Natural killer cell (primary cell): Measurements from ENCODE around the gene ACTL10. TPM values are rescaled to one million over a fixed set of nuclear protein-coding genes. Genes with fewer than 3 reads are reported as not detected.

Source experiments
- ATAC-seq, 3 donors: fragments of 150-1000 bp in 2 of 3; fragments of 200-7000 bp in 1 of 3; cut with Tn5 transposase; 1 replicate in 1 of 3; 2 replicates in 2 of 3; pipeline ENCODE4 v1.10.0; 2021; ENCODE audit warnings: mild to moderate bottlenecking in 2 of 3, moderate library complexity in 2 of 3
- DNase-seq, 2 donors: peaks; one replicate each; pipeline versions ENCODE4 v3.0.0 to v3.0.0-alpha.2; 2013 to 2021; ENCODE audit warnings: mixed read lengths in 1 of 2
- H3K27ac ChIP-seq: one replicate; pipeline ENCODE4 v1.5.1; 2013; ENCODE audit warnings: mild to moderate bottlenecking, low read length
- H3K27me3 ChIP-seq: one replicate; pipeline ENCODE4 v1.6.1; 2013; ENCODE audit warnings: low read length; ENCODE audit not compliant: control insufficient read depth, insufficient read depth
- H3K36me3 ChIP-seq: one replicate; pipeline ENCODE4 v1.6.1; 2013; ENCODE audit warnings: low read length; ENCODE audit not compliant: control insufficient read depth, insufficient read depth
- H3K4me1 ChIP-seq: one replicate; pipeline ENCODE4 v1.6.1; 2013; ENCODE audit warnings: low read length; ENCODE audit not compliant: control insufficient read depth, insufficient read depth
- H3K4me3 ChIP-seq: one replicate; pipeline ENCODE4 v1.5.1; 2013; ENCODE audit warnings: low read length
- H3K9me3 ChIP-seq: one replicate; pipeline ENCODE4 v1.6.1; 2013; ENCODE audit warnings: low read length; ENCODE audit not compliant: control insufficient read depth, insufficient read depth
- H3K27ac Mint-ChIP-seq, 2 donors: one replicate each; pipeline ENCODE4 v1.8.0; 2022; ENCODE audit warnings: mild to moderate bottlenecking in 2 of 2, mixed read lengths in 2 of 2, moderate library complexity in 1 of 2
- H3K27me3 Mint-ChIP-seq, 2 donors: one replicate each; pipeline ENCODE4 v1.8.0; 2022; ENCODE audit warnings: low read depth in 2 of 2, mixed read lengths in 2 of 2
- H3K36me3 Mint-ChIP-seq: one replicate; pipeline ENCODE4 v1.8.0; 2022; ENCODE audit warnings: mixed read lengths
- H3K4me1 Mint-ChIP-seq, 2 donors: one replicate each; pipeline ENCODE4 v1.8.0; 2022; ENCODE audit warnings: mixed read lengths in 2 of 2
- H3K4me3 Mint-ChIP-seq: one replicate; pipeline ENCODE4 v1.8.0; 2022; ENCODE audit warnings: mild to moderate bottlenecking, moderate library complexity, mixed read lengths
- H3K9me3 Mint-ChIP-seq, 2 donors: one replicate each; pipeline ENCODE4 v1.8.0; 2022; ENCODE audit warnings: mixed read lengths in 2 of 2
- CTCF ChIP-seq: fragments of 200-600 bp; IDR thresholded peaks from one replicate; pipeline ENCODE4 v1.8.0; 2022; ENCODE audit warnings: antibody characterized with exemption
- WGBS: methylation state at CpG from one replicate; pipeline ENCODE4 v1.1.7; 2013; ENCODE audit warnings: missing lambda C conversion rate; ENCODE audit not compliant: insufficient coverage; 5-methylcytosine and 5-hydroxymethylcytosine counted together
- intact Hi-C: fragments of 100-400 bp; cut with micrococcal nuclease; formaldehyde crosslinking; loops from one replicate; pipeline ENCODE4 v1.14.2; 2022
- total RNA-seq, 4 donors: library from RNA; stranded (reverse); fragments of 120-200 nt in 1 of 4; gene quantifications; one replicate each; pipeline versions ENCODE4 v1.2.3 to v1.2.4, GENCODE V29; 2013 to 2022

The ACTL10 gene
- total RNA-seq, 3 donors from 2014 or later (not counting 1 experiment from before 2014, with no cell fraction given) = 0.80 to 2.2 (median 1.1) TPM

DNA sequence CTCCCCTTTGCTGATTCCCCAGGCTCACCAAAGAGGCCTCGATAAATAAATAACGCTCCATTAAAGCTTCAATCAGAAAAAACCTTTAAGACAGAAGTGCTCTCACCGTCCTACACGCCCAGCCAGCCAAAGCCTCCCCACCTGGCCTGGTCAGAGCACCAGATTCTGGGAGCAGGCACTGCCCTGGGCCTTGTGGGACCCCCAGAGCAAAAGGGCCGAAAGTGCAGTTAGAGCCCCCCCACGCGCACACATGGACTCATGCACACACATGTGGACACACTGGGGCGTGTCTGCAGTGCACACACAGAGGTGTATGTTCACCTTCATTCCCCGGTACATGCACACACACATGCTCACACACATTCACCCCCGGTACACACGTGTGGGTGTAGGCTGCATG, 9.4 kb downstream of the ACTL10 start:
- DNase-seq = no peak
- Histone ChIP-seq H3K4me1 (peaks cover 43% of the 10 kb centered on the region), H3K9me3 (no peaks in the 10 kb centered on the region), H3K27ac (no peak overlapping the region), H3K36me3 (no peaks in the 10 kb centered on the region), H3K4me3 (no peak overlapping the region), H3K27me3 (no peaks in the 10 kb centered on the region)
- Mint-ChIP-seq H3K9me3 (no peaks in the 10 kb centered on the region), H3K4me3 (peak overlapping the region; percentile 6), H3K27ac (no peak overlapping the region), H3K4me1 (peaks cover 6 to 30% of the 10 kb centered on the region in 2 donors), H3K36me3 (no peaks in the 10 kb centered on the region), H3K27me3 (no peaks in the 10 kb centered on the region)
- no peak for ATAC-seq
- intact Hi-C loops = no loop called here
- TF ChIP-seq CTCF = no peak
- WGBS = 95% methylated on average over 11 of the region's 11 CpGs

DNA sequence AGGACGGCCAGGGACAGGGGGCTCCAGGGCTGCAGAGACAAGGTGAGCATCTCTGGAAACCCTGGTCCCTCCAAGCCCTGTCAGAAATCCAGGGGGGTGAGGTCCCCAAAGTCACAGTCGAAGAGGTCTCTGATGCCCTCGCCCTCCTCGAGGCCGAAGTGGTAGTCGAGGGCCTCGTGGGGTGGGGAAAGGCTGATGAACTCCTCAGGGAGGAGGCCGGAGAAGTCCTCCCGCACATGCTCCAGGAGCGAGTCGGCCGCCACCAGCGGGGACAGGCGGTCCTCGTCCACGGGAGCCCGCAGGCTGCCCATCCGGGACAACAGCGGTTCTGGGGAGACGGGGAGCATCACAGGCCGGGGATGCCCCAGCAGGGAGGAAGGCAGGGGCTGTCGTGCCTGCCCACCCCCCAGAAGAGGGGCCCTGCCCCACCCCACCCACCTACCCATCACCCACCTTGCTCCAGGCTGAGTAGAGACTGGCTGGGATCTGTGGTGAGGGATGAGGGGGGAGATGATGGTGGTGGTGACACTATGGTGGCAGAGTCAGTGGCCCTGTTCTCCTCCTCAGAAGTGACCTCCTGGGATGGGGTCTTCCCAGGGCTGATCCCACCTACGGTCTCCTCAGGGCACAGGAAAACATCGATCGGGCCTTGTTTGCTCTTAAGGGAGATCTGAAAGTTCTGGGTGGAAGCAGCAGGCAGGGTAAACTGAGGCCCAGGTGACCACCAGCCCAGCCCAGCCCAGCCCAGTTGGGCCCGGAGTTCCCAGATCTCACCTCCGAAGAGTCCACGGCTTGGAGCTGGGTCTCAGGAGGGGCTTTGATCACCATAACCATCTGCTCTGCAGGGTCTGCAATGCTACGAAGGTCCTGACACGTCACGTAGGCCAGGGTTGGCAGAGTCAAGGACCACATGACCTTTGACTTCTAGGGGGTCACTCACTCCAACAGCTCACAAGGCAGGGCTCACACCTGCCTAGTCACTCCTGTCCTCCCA, 10.2 kb downstream of the ACTL10 start:
- Mint-ChIP-seq H3K27ac (no peak overlapping the region), H3K9me3 (no peaks in the 10 kb centered on the region), H3K4me1 (peaks cover 6 to 30% of the 10 kb centered on the region in 2 donors), H3K4me3 (peak overlapping the region; percentile 35), H3K27me3 (no peaks in the 10 kb centered on the region), H3K36me3 (no peaks in the 10 kb centered on the region)
- TF ChIP-seq CTCF = no peak
- WGBS = 98% methylated on average over 30 of the region's 31 CpGs
- DNase-seq = no peak
- Histone ChIP-seq H3K4me1 (peaks cover 43% of the 10 kb centered on the region), H3K9me3 (no peaks in the 10 kb centered on the region), H3K4me3 (no peak overlapping the region), H3K27me3 (no peaks in the 10 kb centered on the region), H3K27ac (no peak overlapping the region), H3K36me3 (no peaks in the 10 kb centered on the region)
- intact Hi-C loops = no loop called here
- ATAC-seq = no peak

DNA sequence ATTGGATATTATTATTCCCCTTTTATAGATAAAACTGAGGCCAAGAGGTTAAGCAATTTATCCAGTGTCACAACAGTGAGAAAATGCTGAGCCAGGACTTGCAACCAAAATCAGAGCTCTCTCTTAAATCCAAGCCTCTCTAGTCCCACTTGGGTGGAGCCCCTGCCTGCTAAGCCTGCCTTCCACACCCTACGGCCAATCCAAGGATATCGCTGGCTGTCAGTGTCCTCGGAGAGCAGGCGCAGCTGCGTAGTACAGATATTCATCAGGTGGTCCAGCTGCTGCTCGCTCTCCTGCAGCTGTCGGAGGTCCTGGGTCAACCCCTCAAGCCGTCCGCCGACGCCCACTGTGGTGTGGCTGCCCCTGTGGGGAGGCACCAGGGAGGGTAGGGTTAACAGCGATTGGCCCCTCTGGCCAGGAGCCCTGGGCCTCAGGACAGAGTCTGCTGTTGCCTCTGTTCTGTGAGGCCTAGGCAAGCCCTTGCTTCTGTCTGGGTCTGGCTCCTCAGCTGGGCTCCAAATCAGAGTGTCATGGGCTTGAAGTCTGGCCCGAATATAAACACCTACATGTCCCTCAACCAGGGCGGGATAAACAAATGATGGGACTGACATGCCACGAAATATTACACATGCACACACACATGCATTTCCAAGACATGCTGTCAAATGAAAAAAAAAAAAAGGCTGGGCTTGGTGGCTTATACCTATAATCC, 11.4 kb downstream of the ACTL10 start:
- 96% methylated on average over 15 of the region's 15 CpGs for WGBS
- no peak for DNase-seq
- peaks cover 34% of the 10 kb centered on the region for H3K4me1 ChIP-seq
- H3K36me3 ChIP-seq = no peaks in the 10 kb centered on the region
- no peak for ATAC-seq
- intact Hi-C loops = no loop called here
- H3K4me3 ChIP-seq = no peak overlapping the region
- no peaks in the 10 kb centered on the region for H3K27me3 ChIP-seq
- no peak for TF ChIP-seq CTCF
- no peak overlapping the region for H3K27ac ChIP-seq
- Mint-ChIP-seq H3K27ac (no peak overlapping the region), H3K4me1 (peaks cover under 1 to 25% of the 10 kb centered on the region in 2 donors), H3K27me3 (no peaks in the 10 kb centered on the region), H3K9me3 (no peaks in the 10 kb centered on the region), H3K36me3 (no peaks in the 10 kb centered on the region), H3K4me3 (no peak overlapping the region)
- no peaks in the 10 kb centered on the region for H3K9me3 ChIP-seq
